HG03442 (cell line): ENCODE data around the gene PCDHB12.
"Not testable (repeated sequence)": the region's sequence is repeated elsewhere in the genome, so short reads cannot be mapped to it uniquely, and the experiment has no call there.

Experiments
- ATAC-seq: cut with Tn5 transposase; IDR thresholded peaks from one replicate; pipeline ENCODE4 v1.9.1; 2021; ENCODE audit warnings: mild to moderate bottlenecking, moderate library complexity; ENCODE audit not compliant: unreplicated experiment

PCDHB12 gene

DNA sequence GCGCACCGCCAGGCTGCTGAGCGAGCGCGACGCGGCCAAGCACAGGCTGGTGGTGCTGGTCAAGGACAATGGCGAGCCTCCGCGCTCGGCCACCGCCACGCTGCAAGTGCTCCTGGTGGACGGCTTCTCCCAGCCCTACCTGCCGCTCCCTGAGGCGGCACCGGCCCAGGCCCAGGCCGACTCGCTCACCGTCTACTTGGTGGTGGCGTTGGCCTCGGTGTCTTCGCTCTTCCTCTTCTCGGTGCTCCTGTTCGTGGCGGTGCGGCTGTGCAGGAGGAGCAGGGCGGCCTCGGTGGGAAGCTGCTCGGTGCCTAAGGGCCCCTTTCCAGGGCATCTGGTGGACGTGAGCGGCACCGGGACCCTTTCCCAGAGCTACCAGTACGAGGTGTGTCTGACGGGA lies 6.9 kb upstream of the PCDHB12 start:
- not testable (repeated sequence) for ATAC-seq

GRCh38 chr5:141210281-141210680 lies 1.8 kb downstream of the PCDHB12 start:
- not testable (repeated sequence) for ATAC-seq

- not testable (repeated sequence) for ATAC-seq
These were observed 2.3 kb downstream of the PCDHB12 start for GRCh38 chr5:141210849-141211248.

- ATAC-seq = not testable (repeated sequence)
These were observed 5.3 kb downstream of the PCDHB12 start, which contains the start of gene PCDHB13 for GRCh38 chr5:141213656-141214339. Gene PCDHB13, plus strand, starts transcription at chr5:141213919. Its CDS starts 205 bp downstream, at chr5:141214124.

- ATAC-seq = not testable (repeated sequence)
These were observed 6.1 kb downstream of the PCDHB12 start for GRCh38 chr5:141214583-141214982.

DNA sequence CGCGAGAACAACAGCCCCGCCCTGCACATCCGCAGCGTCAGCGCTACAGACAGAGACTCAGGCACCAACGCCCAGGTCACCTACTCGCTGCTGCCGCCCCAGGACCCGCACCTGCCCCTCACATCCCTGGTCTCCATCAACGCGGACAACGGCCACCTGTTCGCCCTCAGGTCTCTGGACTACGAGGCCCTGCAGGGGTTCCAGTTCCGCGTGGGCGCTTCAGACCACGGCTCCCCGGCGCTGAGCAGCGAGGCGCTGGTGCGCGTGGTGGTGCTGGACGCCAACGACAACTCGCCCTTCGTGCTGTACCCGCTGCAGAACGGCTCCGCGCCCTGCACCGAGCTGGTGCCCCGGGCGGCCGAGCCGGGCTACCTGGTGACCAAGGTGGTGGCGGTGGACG lies 7.0 kb downstream of the PCDHB12 start:
- not testable (repeated sequence) for ATAC-seq

GRCh38 chr5:141216035-141216434 lies 7.5 kb downstream of the PCDHB12 start:
- ATAC-seq = not testable (repeated sequence)

DNA sequence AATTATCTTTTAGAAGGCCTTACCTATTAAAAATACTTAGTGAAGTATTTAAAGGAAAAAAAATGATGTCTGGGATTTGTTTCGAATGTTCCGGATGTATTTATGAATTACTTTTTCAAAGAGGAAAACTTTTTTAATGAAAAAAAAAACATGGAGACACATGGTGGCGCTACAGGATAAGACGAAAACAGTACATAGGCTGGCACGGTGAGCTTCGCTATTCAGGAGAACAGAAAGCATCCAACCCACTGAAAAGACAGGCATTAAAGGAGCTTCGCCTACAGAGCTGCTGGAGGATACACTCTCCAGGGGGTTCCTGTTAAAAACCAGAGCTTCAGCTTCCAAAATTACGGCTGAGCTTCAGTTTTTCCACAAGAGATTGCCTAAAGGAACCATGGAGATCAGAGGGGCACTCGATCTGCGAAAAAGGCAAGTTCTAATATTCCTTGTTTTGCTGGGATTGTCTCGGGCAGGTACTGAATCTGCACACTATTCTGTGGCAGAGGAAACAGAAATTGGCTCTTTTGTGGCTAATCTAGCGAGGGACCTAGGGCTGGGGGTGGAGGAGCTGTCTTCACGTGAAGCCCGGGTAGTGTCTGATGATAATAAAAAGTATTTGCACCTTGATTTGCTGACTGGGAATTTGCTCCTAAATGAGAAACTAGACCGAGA lies 14.7 kb downstream of the PCDHB12 start, which contains the start of gene PCDHB14:
Gene PCDHB14 (plus strand): TSS at position 232 of the 672 bp plus-strand sequence. CDS start 163 bp downstream, at position 395.
- no peak for ATAC-seq

GRCh38 chr5:141224844-141225243 lies 16.3 kb downstream of the PCDHB12 start:
- not testable (repeated sequence) for ATAC-seq

- ATAC-seq = not testable (repeated sequence)
These were observed 16.9 kb downstream of the PCDHB12 start for GRCh38 chr5:141225421-141225820.

DNA sequence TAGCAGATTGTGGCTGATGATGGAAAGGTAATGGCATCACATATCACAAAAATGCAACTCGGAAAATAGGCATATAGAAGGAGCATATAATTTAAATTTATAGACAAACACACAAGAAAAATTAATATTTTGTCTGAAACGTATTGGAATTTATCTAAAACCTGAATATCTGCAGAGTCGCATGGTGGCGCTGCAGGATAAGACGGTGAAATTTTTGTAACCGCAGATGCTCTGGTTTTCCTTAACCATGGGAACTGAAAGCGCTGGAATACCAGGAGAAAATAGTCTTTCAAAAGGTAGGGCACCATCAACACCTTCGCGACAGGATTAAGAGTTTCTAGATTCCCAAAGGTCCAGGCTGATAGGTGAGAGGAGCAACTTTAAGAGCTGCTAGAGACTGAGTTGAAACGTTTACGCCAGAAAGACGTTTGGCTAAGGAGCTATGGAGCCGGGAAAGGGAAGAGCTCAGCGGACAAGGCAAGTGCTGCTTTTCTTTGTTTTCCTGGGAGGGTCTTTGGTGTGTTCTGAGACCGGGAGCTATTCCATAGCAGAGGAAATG lies 25.7 kb downstream of the PCDHB12 start:
- no peak for ATAC-seq

DNA sequence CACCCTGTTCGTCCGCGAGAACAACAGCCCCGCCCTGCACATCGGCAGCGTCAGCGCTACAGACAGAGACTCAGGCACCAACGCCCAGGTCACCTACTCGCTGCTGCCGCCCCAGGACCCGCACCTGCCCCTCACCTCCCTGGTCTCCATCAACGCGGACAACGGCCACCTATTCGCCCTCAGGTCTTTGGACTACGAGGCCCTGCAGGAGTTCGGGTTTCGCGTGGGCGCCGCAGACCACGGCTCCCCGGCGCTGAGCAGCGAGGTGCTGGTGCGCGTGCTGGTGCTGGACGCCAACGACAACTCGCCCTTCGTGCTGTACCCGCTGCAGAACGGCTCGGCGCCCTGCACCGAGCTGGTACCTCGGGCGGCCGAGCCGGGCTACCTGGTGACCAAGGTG lies 27.4 kb downstream of the PCDHB12 start:
- ATAC-seq = not testable (repeated sequence)

DNA sequence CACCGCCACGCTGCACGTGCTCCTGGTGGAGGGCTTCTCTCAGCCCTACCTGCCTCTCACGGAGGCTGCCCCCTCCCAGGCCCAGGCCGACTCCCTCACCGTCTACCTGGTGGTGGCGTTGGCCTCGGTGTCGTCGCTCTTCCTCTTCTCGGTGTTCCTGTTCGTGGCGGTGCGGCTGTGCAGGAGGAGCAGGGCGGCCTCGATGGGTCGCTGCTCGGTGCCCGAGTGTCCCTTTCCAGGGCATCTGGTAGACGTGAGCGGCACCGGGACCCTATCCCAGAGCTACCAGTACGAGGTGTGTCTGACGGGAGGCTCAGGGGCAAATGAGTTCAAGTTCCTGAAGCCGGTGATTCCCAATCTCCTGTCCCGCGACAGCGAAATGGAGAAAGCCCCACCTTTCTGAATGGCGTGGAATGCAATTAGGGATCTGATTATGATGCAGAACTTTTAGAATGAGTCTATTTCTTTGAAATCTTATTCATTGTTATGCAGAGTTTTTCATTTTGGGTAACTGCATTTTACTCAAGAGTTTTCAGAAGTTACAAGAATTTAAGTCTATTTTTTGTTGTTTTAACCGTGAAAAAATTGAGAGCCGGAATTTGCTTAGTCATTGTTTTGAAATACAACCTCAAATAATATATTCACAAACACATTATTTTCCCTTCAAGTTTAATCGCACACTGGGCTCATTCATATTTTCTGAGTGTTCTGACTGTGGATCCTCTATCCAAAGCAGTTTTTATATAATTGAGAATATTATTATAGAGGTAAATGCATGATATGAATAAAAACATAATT lies 28.2 kb downstream of the PCDHB12 start:
- ATAC-seq = no peak

GRCh38 chr5:141241496-141241895 lies 33.0 kb downstream of the PCDHB12 start:
- no peak for ATAC-seq

GRCh38 chr5:141245250-141245717 lies 36.8 kb downstream of the PCDHB12 start, which contains the start of gene PCDHB15:
Gene PCDHB15, plus strand, starts transcription at chr5:141245395. Its CDS starts 184 bp downstream, at chr5:141245579.
- ATAC-seq = no peak

DNA sequence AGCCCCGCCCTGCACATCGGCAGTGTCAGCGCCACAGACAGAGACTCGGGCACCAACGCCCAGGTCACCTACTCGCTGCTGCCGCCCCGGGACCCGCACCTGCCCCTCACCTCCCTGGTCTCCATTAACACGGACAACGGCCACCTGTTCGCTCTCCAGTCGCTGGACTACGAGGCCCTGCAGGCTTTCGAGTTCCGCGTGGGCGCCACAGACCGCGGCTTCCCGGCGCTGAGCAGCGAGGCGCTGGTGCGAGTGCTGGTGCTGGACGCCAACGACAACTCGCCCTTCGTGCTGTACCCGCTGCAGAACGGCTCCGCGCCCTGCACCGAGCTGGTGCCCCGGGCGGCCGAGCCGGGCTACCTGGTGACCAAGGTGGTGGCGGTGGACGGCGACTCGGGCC lies 38.5 kb downstream of the PCDHB12 start:
- not testable (repeated sequence) for ATAC-seq

DNA sequence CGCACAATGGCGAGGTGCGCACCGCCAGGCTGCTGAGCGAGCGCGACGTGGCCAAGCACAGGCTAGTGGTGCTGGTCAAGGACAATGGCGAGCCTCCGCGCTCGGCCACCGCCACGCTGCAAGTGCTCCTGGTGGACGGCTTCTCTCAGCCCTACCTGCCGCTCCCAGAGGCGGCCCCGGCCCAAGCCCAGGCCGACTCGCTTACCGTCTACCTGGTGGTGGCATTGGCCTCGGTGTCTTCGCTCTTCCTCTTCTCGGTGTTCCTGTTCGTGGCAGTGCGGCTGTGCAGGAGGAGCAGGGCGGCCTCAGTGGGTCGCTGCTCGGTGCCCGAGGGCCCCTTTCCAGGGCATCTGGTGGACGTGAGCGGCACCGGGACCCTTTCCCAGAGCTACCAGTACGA lies 38.9 kb downstream of the PCDHB12 start:
- not testable (repeated sequence) for ATAC-seq

DNA sequence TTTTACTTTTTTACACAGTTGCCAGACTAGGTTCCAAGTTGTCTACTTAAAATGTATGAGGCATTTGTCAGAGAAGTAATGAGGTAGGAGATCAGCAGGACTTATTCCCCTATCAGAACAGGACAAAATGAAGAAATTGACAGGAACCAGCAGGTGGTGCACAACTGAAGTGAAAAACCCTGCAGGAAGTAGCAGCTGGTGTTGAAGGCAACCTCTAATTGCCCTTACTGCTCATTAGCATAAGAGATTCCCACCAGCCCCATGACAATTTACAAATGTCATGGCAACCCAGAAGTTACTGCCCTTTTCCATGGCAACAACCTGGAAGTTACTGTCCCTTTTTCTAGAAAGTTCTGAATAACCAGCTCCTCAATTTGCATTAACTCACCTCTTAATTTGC lies 42.1 kb downstream of the PCDHB12 start:
- ATAC-seq = no peak

- ATAC-seq = no peak
These were observed 49.9 kb downstream of the PCDHB12 start for GRCh38 chr5:141258464-141258863.

GRCh38 chr5:141258948-141259347 lies 50.4 kb downstream of the PCDHB12 start:
- ATAC-seq = no peak
